ENCODE results near the gene CAPN10.

- TF ChIP-seq POLR2AphosphoS5 (IDR thresholded peaks at IDR 0.05) (no peak), CTCF (IDR thresholded peaks at IDR 0.05) (no peak), POLR2A (IDR thresholded peaks at IDR 0.05) (no peak)
Observed at GRCh38 chr2:240637901-240638345, 51.4 kb downstream of the CAPN10 start.
